ENCODE measurements around the gene KRT77.

Gene KRT77

GRCh38 chr12:52657250-52657902 lies 45.9 kb downstream of the KRT77 start:
- DNase-seq (ENCODE audit: low spot score), result no peak

- no peak for DNase-seq (ENCODE audit: low spot score)
These were observed 46.7 kb downstream of the KRT77 start for GRCh38 chr12:52656616-52657015.

- DNase-seq (ENCODE audit: low spot score), result no peak
These were observed 47.6 kb downstream of the KRT77 start for GRCh38 chr12:52655720-52656124.

GRCh38 chr12:52655251-52655650 lies 48.1 kb downstream of the KRT77 start:
- DNase-seq (ENCODE audit: low spot score), result no peak

GRCh38 chr12:52651726-52652261 lies 51.5 kb downstream of the KRT77 start, which contains the start of gene KRT2:
Gene KRT2, minus strand, starts transcription at chr12:52652211. Its CDS starts 69 bp downstream, at chr12:52652142.
- DNase-seq (ENCODE audit: low spot score), result no peak

- no peak for DNase-seq (ENCODE audit: low spot score)
These were observed 52.7 kb downstream of the KRT77 start for GRCh38 chr12:52650520-52651081.

GRCh38 chr12:52649066-52649465 lies 54.3 kb downstream of the KRT77 start:
- DNase-seq (ENCODE audit: low spot score), result no peak

- no peak for DNase-seq (ENCODE audit: low spot score)
These were observed 55.2 kb downstream of the KRT77 start for GRCh38 chr12:52648012-52648550.

GRCh38 chr12:52647601-52648000 lies 55.7 kb downstream of the KRT77 start:
- no peak for DNase-seq (ENCODE audit: low spot score)

- DNase-seq (ENCODE audit: low spot score), result no peak
These were observed 56.7 kb downstream of the KRT77 start for GRCh38 chr12:52646613-52647012.

GRCh38 chr12:52645982-52646381 lies 57.3 kb downstream of the KRT77 start:
- DNase-seq (ENCODE audit: low spot score), result no peak

GRCh38 chr12:52645120-52645761 lies 58.1 kb downstream of the KRT77 start:
- DNase-seq (ENCODE audit: low spot score), result no peak

GRCh38 chr12:52644078-52644415 lies 59.3 kb downstream of the KRT77 start:
- no peak for DNase-seq (ENCODE audit: low spot score)

GRCh38 chr12:52643233-52644077 lies 59.9 kb downstream of the KRT77 start:
- no peak for DNase-seq (ENCODE audit: low spot score)

- DNase-seq (ENCODE audit: low spot score), result no peak
These were observed 61.9 kb downstream of the KRT77 start for GRCh38 chr12:52641468-52641867.
